GM15510 (cell line): Measurements from ENCODE around the gene TMEM107.

Experiments
- POLR2A ChIP-seq: IDR thresholded peaks from 3 replicates; pipeline ENCODE4 v1.6.1; 2011; ENCODE audit warnings: borderline replicate concordance; ENCODE audit not compliant: insufficient read length; ENCODE audit errors: extremely low read depth

The TMEM107 gene

GRCh38 chr17:8176998-8177731 is 985 bp upstream of the TMEM107 start:
- no peak for TF ChIP-seq POLR2A

GRCh38 chr17:8175795-8176196 is 384 bp downstream of the TMEM107 start:
- TF ChIP-seq POLR2A, result no peak

- TF ChIP-seq POLR2A, result no peak
These were observed 2.3 kb downstream of the TMEM107 start for GRCh38 chr17:8173871-8174322.

GRCh38 chr17:8173056-8173870 is 2.9 kb downstream of the TMEM107 start:
- peak; percentile 99 for TF ChIP-seq POLR2A

- no peak for TF ChIP-seq POLR2A
These were observed 8.7 kb downstream of the TMEM107 start for GRCh38 chr17:8167526-8167925.

- TF ChIP-seq POLR2A, result no peak
These were observed 9.4 kb downstream of the TMEM107 start for GRCh38 chr17:8166731-8167130.

GRCh38 chr17:8164815-8165131 is 11.4 kb downstream of the TMEM107 start:
- TF ChIP-seq POLR2A, result no peak

- no peak for TF ChIP-seq POLR2A
These were observed 12.0 kb downstream of the TMEM107 start for GRCh38 chr17:8163978-8164814.

GRCh38 chr17:8162997-8163977 is 12.9 kb downstream of the TMEM107 start:
- no peak for TF ChIP-seq POLR2A

GRCh38 chr17:8162233-8162996 is 13.8 kb downstream of the TMEM107 start, which contains the start of gene VAMP2:
Gene VAMP2, minus strand, starts transcription at chr17:8162948. Its CDS starts 69 bp downstream, at chr17:8162879.
- TF ChIP-seq POLR2A, result peak; percentile 83

GRCh38 chr17:8161289-8162232 is 14.6 kb downstream of the TMEM107 start:
- no peak for TF ChIP-seq POLR2A

- TF ChIP-seq POLR2A, result no peak
These were observed 15.4 kb downstream of the TMEM107 start for GRCh38 chr17:8160741-8161221.
